GM19099 (cell line): ENCODE measurements around the gene WNT11.

ENCODE experiments used
- POLR2A ChIP-seq: IDR thresholded peaks from 3 replicates; pipeline ENCODE4 v1.6.1; 2011; ENCODE audit warnings: low read depth; ENCODE audit not compliant: insufficient read length; ENCODE audit errors: extremely low read depth

WNT11 gene

DNA sequence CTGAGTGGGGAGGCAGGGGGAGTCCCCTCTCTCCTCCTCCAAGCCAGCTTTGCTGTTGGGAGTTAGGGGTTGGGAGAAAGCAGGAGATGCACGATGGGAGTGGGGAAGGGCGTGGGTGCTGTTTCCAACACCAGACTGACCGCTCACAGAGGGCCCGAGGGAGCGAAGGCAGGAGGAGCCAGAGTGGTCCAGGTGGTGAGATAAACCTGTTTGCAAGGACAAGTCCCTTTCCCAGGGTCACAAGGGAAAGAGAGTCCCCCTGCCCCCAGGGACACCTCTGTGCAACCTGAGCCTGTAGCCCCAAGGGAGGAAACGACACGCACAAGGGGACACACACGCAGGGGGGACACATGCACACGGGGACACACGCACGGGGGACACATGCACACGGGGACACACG, 42.2 kb downstream of the WNT11 start:
- no peak for TF ChIP-seq POLR2A

DNA sequence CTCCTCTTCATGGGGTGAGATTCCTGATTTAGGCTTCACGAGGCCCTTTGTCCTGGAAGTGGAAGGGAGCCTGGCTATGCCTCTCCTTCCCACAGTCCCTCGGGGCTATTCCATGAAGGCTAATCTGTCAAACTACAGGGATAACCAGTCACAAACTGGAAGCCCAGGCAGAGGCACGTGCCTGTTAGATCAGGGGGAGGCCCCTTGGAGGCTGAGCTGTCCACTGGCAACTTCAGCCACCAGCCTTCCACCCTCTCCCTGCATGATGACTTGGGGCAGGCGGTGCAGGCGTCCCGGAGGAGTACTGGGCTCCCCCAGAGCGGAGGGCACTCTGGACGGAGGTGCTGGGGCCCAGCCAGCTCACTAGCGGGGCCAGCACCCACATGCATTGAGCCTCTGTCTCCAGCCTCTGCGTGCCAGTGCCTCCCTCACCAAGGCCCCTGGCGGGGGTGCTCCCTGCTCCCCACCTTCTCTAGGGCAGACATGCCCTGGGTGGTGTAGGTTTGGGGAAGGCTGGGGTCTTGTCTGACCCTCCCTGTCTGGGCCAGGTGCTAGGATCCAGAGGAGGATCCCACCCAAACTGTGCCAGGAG, 42.9 kb downstream of the WNT11 start:
- TF ChIP-seq POLR2A: no peak

DNA sequence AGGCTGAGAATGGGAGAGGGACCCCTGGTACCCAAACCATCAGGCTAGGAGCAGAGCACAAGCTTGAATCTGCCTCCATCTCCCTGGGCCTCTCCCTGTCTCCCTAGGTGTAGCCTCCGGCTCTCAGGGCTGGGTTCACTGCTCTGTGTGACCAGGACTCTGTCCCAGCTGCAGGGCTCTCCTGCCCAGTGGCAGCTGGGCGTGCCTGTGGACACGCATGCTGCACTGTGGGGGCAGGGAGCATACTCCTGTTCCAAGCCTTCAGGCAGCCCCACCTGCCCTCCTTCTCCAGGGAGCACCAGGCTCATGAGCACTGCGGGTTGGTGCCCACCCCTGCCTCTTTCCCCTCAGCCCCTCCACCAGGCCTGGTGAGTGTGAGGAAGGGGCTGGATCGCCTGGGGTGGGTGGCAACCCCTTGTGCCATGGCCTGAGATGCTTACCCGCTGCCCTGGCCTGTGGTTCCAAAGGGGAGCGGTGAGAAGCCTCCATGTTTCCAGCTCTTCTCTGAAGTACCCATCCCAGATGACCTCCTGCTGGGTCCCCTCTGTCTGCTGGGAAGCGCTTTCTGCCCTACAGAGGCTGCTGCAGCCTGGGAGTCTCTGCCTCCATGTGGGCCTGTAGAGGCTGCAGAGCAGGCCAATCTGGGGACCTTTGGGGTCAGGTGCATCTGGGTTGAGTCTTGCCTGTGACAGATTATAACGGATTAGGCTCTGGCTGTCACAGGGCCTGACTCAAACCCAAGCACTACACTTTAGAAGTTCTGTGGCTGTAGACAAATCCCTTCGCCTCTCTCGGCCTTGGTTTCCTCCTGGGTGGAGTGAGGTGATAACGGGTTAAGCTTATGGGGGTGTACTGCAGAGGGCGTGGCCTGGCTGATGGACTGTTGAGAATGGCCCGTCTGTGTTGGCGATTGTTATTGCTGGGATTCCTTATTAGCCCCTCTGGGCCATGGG, 43.7 kb downstream of the WNT11 start:
- no peak for TF ChIP-seq POLR2A

DNA sequence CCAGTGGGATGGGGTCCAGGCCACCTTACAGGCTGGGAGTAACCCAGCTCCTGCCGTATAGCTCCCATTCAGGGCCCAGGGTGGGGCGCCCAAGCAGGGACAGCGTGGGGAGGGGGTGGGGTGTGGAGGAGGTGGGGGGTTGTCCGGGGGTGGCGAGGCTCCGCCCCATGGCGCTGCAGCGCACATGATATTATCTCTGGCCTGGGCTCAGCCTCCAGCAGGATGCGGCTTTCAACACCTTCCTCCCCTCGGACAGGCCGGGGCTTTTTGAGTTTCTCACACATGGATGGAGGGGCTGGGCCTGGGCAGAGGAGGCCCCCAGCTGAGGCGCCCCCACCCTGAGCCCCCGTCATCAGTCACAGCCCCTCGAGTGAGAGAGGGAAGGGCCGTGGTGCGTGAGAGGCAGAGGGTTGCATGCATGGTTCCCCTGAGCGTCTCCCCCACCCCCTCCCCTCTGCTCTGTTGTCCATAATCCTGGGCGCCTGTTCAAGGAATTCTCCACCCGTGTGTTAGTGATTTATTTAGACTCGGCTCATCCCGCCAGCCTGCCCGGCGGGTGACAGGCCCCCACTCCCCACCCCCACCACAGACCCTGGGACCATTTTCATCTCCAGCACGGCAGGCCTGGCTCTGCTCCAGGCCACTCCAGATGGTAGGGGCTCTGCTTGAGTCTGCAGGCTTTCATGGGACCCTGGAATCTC, 44.9 kb downstream of the WNT11 start:
- no peak for TF ChIP-seq POLR2A

DNA sequence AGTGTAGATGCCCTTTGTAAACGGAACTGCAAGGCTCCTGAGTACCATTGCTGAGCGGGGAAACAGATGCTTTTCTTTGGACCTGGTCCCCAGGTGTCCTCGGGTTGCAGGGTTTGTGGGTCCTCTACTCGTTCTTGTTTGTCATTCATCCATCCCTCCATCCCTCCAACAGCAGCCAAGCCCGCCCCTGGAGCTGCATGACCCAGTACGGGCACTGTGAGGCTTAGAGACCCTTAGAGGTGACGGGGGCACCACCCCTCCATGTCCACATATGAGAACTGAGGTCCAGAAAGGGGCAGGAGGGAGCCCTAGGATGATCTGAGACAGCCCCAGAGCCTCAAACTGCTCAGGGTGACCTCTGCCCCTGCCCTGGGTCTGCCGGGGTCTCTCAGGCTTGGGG, 45.4 kb downstream of the WNT11 start:
- TF ChIP-seq POLR2A: no peak

DNA sequence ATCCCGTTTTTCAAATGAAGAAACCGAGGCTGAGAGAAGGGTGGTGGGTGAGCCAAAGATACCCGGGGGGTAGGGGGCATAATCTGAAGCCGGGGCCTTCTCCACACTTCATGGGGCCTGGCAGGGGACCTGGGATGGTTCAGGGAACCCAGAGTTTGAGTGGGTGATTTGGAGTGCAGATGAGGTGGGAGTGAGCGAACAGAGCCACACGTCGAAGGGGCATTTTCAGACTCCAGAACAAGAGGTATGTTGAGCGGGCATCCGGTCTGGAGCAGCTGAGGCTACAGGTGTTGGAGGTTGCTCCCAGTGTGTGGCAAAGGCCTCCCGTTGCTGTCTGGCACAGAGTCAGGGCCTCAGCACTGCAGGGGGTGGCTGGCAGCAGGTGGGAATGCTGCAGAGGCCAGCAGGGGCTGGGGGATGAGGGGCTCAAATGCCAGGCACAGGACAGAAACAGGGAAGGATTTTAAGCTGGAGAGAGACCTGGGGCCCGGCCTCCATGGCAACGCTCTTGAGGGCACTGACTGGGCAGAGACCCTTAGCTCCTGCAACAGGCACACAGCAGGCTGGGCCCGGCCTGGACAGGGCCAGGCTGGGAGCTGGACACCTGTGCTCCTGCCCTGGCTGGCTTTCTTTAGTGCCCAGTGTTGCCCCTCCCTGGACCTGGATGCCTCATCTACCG, 46.2 kb downstream of the WNT11 start:
- TF ChIP-seq POLR2A: no peak

DNA sequence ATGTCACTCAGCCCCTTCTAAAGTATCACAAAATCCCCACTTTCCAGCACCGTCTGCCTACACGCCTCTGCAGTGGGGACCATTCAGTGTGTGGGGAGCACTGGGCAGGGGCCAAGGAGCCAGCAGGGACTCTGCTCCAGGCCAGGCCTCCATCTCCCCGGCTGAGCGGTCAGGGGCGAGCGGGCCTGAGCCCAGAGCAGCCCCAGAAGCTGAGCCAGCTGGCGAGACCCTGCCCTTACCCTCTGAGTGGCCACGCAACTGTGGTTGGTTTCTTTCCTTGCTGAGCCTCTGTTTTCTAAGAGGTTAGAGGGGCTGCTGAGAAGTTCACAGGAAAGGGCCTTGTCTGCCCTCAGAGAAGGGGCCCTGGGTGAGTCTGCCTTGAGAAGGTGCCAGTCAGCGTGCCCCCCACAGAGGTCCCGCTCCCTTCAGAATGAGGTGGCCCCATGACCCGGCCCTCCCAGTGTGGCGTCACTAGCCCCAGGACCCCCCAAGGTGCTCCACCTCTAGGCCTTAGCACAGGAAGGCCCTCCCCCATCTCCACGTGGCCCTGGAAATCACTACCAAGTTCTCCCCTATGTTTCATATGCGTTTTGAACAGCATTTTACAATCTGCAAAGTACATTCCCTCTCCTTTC, 46.9 kb downstream of the WNT11 start:
- no peak for TF ChIP-seq POLR2A

DNA sequence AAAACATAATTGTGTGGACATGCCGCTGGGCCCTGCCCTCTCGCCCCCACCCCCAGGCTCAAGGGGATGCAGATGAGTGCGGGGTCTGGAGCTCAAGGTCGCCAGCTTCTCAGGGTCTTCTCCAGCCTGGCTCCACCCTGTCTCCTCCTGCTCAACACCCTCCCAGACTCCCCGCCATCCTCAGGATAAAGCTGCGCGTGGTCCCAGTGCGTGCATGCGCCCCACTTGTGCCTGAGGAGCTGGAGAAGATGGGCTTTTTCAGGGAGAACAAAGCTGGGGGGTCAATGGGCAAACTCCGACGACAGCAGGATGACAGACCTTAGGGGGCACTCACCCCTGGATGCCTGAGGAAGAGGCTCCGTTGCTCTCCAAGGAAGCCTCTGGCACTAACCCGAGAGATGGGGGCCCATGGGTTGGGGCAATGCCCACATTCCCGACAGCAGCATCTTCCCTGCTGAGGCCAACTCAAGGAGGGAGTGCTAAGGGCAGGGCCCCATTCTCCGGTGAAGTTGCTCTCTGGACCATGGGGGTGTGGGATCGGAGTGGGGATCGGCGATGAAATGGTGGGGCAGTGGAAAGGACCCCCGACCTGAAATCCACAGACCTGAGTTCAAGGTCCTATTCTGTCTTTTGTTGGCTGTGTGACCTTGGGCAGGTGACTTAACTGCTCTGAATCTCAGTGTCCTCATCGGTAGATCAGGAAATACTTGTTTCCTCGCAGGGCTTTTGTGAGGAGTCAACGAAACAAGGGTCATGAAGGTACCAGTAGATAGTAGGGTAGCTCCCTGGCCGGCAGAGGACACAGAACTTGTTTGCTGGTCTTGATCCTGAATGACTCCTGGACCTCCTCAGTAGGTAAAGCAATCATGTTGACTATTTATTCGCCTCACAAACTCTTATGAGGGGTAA, 47.7 kb downstream of the WNT11 start:
- TF ChIP-seq POLR2A: no peak

DNA sequence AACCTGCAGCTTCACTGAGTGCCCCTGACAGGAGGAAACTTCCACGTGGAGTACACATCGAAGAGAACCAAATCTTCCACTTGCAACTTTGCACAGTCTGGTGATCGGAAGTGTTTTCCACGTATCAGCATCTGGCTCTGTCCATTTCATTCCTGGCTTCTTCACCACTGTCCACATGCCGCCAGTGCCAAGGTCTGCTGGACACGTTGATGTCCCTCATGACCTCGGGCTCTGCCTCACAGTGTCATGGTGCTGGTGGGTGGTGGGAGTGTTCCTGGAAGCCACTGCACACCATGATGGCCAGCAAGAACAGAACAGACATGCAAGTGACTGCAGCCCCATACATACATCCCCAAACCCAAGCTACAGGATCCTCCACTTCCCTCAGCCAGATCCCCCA, 48.4 kb downstream of the WNT11 start:
- TF ChIP-seq POLR2A: no peak

DNA sequence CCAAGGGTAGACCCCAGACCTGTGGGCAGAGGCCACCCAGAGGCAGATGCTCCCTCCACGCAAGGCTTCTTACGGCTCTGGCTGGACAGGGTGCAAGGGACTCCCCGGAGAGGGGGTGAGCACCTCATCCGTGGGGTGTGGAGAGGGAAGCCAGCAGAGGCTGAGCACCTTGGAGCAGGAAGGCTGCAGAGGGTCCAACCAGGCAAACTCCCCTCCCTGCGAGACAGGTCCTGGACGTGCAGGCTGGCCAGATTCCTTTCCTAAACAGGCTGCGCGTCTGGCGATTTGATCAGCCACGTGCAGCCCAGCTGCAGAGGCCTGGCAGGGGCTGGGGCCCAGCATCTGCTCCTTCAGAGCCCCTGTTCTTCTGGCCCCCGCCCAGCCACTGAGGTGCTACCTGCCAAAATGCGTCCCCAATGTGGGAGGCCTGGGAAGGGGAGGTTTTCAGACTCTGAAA, 49.3 kb downstream of the WNT11 start:
- no peak for TF ChIP-seq POLR2A

DNA sequence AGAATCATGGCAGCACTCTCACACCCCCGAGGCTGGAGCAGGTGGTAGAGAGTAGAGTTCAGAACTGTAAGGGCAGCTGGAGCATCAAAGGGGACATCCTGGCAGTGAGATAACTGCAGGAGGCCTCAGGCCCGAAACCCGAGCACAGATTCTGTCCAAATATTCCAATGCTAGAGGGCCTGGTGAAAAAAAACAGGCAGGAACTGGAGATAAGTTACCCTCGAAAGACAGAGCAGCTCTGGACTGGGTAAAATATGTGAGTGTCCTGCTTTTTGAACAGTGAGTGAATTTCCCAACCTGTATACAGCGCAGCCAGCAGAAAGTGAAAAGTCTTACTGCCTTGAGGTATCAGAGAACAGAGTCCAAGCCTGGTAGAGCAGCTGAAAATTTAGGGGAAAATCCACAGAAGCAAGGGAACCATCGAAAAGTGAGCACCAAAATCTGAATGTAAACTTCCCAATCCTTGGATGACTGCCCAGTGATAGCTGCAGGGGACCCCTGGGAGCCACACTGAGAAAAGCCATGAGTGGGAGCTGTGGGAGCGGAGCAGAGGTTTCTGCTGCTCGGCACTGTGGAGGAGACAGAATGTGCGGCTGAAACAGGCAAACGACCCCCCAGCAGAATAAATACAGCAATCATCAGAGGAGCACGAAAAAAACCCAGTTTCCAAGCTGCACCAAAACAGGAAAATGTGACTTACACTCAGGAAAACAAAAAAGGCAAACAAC, 50.6 kb downstream of the WNT11 start:
- no peak for TF ChIP-seq POLR2A

DNA sequence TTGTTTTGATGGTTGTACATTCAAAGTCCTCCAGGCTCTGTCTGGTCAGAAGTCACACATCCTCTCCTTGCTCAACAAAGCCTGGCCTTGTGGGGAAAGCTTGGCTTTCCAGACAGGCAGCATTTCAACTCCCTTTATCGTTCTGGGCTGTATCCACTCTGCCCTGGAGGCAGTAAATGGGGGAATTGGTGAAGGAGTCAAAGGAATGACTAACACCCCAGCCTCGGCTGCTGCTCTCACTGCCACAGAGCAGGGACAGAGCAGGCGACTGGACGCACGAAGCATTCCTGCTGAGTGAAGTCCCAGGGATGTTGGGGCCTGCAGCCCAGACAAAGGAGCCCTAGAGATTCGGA, 52.8 kb downstream of the WNT11 start:
- no peak for TF ChIP-seq POLR2A
